ENCODE data around the gene SEPTIN8.

GRCh38 chr5:132714456-132715307, 62.4 kb downstream of the SEPTIN8 start:
- TF ChIP-seq CTCF (IDR thresholded peaks at IDR 0.05; ENCODE audit: insufficient read depth, low read depth, low read length): peak; percentile 38
- no peak for TF ChIP-seq EZH2 (IDR thresholded peaks at IDR 0.05; ENCODE audit: insufficient read depth, low read length)
